Stimulated activated CD4-positive, alpha-beta T cell treated with anti-CD3 and anti-CD28 coated beads, Interleukin-1b, Interleukin-23, amount 100 ng/mL, for 1 hour (primary cell): Measurements from ENCODE around the gene DNAH17.

ENCODE experiments used
- DNase-seq, 2 donors: peaks; one replicate each; pipeline ENCODE4 v3.0.0-alpha.2; 2020; ENCODE audit warnings: low read depth in 2 of 2

The DNAH17 gene

GRCh38 chr17:78458091-78458490 lies 119.1 kb downstream of the DNAH17 start:
- DNase-seq, result no peak

GRCh38 chr17:78454346-78454745 lies 122.8 kb downstream of the DNAH17 start:
- DNase-seq, result no peak

- no peak for DNase-seq
Measured at GRCh38 chr17:78451753-78452152, 125.4 kb downstream of the DNAH17 start.

GRCh38 chr17:78450696-78451345 lies 126.4 kb downstream of the DNAH17 start:
- no peak for DNase-seq

- DNase-seq, result no peak
Measured at GRCh38 chr17:78449983-78450595, 127.1 kb downstream of the DNAH17 start.

GRCh38 chr17:78448356-78448993 lies 128.7 kb downstream of the DNAH17 start:
- DNase-seq, result no peak

GRCh38 chr17:78446833-78447232 lies 130.4 kb downstream of the DNAH17 start:
- DNase-seq, result no peak

- DNase-seq, result no peak
Measured at GRCh38 chr17:78444392-78444791, 132.8 kb downstream of the DNAH17 start.

- DNase-seq, result no peak
Measured at GRCh38 chr17:78442648-78443218, 134.5 kb downstream of the DNAH17 start.

GRCh38 chr17:78441271-78441971 lies 135.8 kb downstream of the DNAH17 start:
- no peak for DNase-seq

- no peak for DNase-seq
Measured at GRCh38 chr17:78438694-78439325, 138.4 kb downstream of the DNAH17 start.

GRCh38 chr17:78438271-78438691 lies 138.9 kb downstream of the DNAH17 start:
- DNase-seq, result no peak

GRCh38 chr17:78437508-78438169 lies 139.6 kb downstream of the DNAH17 start:
- DNase-seq, result no peak

- no peak for DNase-seq
Measured at GRCh38 chr17:78435330-78436005, 141.7 kb downstream of the DNAH17 start.

GRCh38 chr17:78434455-78435329 lies 142.5 kb downstream of the DNAH17 start:
- DNase-seq, result no peak

GRCh38 chr17:78433780-78434335 lies 143.3 kb downstream of the DNAH17 start:
- DNase-seq, result no peak

GRCh38 chr17:78433013-78433727 lies 144.0 kb downstream of the DNAH17 start:
- no peak for DNase-seq

GRCh38 chr17:78432226-78433012 lies 144.8 kb downstream of the DNAH17 start:
- DNase-seq, result no peak
